GM20000 (cell line): Measurements from ENCODE around the gene LRRC15.

Experiments used
- DNase-seq: peaks from one replicate; pipeline ENCODE4 v3.0.0; 2012; ENCODE audit warnings: low spot score
- TF ChIP-seq, protein P1 (sequence below): IDR thresholded peaks from 2 replicates; pipeline ENCODE4 v1.5.1; 2012; ENCODE audit warnings: mild to moderate bottlenecking, control low read depth; ENCODE audit errors: extremely low read depth, missing control alignments

LRRC15 gene

GRCh38 chr3:194379651-194380050 is 10.1 kb upstream of the LRRC15 start:
- no peak for DNase-seq
- TF ChIP-seq, protein P1, sequence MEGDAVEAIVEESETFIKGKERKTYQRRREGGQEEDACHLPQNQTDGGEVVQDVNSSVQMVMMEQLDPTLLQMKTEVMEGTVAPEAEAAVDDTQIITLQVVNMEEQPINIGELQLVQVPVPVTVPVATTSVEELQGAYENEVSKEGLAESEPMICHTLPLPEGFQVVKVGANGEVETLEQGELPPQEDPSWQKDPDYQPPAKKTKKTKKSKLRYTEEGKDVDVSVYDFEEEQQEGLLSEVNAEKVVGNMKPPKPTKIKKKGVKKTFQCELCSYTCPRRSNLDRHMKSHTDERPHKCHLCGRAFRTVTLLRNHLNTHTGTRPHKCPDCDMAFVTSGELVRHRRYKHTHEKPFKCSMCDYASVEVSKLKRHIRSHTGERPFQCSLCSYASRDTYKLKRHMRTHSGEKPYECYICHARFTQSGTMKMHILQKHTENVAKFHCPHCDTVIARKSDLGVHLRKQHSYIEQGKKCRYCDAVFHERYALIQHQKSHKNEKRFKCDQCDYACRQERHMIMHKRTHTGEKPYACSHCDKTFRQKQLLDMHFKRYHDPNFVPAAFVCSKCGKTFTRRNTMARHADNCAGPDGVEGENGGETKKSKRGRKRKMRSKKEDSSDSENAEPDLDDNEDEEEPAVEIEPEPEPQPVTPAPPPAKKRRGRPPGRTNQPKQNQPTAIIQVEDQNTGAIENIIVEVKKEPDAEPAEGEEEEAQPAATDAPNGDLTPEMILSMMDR = no peak

DNA sequence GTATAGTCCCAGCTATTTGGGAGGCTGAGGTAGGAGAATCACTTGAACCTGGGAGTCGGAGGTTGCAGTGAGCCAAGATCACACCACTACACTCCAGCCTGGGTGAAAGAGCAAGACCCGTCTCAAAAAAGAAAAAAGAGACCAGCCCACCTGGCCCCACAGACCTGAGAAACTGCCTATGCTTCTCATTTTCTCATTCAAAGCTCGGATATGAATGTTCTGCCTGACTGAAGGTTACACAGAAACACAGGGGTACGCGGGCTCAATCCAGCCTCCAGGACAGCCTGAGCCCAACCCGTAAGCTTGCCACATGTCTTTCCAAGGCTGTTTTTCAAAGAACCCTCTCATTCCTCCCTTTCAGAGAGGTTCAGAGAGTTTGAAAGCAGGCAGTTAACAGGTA is 9.7 kb upstream of the LRRC15 start:
- TF ChIP-seq, protein P1 = no peak
- DNase-seq = no peak

DNA sequence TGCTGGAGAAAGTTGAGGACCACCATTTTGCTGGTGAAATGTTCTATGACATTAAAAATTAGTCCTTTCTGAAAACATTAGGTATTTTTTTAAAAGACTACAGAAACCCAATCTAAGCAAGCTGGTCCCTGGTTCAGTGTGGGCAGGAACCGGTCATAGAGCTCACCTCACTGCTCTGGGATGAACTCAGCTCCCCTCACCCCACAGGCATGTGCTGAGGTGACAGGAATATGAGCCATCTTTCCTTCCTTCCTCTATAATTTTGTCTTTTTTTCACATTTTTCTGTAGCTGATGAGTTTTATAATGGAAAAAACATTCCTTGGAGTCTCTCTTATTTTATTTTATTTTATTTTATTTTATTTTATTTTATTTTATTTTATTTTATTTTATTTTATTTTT is 8.2 kb upstream of the LRRC15 start:
- DNase-seq = no peak
- TF ChIP-seq, protein P1 = no peak

GRCh38 chr3:194376241-194376560 is 6.7 kb upstream of the LRRC15 start:
- TF ChIP-seq, protein P1 = no peak
- no peak for DNase-seq

DNA sequence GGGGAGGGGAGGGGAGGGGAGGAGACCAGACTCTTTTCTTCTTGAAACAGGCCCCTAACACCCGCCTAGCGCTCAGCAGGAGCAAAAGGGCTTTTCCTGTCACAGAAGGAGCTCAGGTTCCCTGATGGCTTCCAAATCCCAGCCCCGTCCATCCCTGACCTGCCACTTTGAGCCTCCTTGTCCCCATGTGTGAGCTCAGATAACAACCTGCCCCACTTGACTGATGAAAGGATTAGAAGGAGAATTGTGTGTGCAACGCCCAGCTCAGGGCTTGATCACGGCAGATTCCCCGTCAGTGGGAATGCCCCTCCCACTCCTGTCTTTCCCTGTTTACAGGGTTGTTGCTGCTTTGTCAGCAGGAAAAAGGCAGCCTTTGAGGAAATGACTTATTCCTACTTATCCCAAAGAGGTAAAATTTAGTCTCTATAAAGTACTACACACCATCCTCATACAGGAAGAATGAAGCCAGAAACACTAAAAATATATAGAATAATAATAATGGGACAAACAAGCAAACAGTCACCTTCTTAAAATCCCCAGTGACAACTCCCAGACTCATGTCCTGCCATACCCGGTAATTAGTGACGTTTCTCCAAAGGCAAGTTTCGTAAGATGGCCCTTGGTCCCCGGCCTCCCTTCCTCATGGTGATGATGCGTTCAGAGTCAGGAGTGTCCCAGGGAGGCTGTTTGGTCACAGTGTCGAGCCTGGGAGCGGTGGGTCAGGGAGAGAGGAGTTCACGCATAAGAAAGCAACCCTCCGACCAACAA is 6.1 kb upstream of the LRRC15 start:
- TF ChIP-seq, protein P1 = no peak
- no peak for DNase-seq

- TF ChIP-seq, protein P1 = no peak
Observed at GRCh38 chr3:194374935-194375334, 5.4 kb upstream of the LRRC15 start.

GRCh38 chr3:194373899-194374298 is 4.4 kb upstream of the LRRC15 start:
- DNase-seq = no peak
- TF ChIP-seq, protein P1 = no peak

More at GRCh38 chr3:194374935-194375334, 5.4 kb upstream of the LRRC15 start:
- no peak for DNase-seq
